GM19035 (cell line): ENCODE data around the gene AKAP13.
A peak's percentile ranks its signal among the peaks of the same experiment; 100 is the strongest.

ENCODE experiments used
- ATAC-seq: cut with Tn5 transposase; IDR thresholded peaks from one replicate; pipeline ENCODE4 v1.9.1; 2021; ENCODE audit not compliant: unreplicated experiment

The AKAP13 gene

DNA sequence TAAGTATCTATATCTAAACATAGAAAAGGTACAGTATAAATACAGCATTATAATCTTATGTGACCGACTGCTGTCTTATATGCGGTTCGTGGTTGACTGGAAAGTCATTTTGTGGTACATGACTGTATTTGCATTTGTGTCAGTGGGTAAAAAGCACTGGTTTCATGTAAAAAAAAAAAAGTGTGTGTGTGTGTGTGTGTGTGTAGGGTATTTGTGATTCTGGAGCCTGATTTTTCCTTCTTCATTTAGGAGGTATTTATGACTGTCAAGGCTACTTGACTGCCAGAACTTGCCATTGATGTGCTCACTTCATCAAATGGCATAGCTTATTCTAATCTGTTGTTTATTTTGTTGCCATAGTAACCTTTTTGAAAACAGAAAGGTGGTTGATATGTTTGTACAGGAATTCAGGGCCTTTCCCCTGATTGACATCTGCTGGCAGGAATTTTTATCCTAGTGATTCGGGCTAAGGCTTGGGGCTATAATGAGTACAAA is 63.2 kb downstream of the AKAP13 start:
- peak; percentile 73 for ATAC-seq

- no peak for ATAC-seq
Observed at GRCh38 chr15:85444122-85444745, 63.8 kb downstream of the AKAP13 start.

DNA sequence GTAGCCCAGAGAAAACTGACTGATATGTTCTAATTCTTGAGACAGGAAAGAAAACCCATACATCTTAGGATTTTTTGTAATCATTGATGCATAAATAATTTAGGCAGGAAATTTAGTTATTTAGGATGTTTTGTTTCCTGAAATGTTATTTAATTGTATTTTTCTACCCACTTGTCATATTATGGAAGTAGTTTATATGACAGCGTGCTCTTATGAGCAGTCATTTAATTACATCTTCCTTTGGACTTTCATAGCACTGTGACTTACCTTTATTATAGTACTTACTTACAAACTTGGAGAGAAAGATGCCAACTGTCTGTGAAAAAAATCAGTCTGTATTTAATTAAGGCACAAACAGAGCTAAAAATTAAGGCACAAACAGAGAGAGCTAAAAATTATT is 65.0 kb downstream of the AKAP13 start:
- no peak for ATAC-seq

DNA sequence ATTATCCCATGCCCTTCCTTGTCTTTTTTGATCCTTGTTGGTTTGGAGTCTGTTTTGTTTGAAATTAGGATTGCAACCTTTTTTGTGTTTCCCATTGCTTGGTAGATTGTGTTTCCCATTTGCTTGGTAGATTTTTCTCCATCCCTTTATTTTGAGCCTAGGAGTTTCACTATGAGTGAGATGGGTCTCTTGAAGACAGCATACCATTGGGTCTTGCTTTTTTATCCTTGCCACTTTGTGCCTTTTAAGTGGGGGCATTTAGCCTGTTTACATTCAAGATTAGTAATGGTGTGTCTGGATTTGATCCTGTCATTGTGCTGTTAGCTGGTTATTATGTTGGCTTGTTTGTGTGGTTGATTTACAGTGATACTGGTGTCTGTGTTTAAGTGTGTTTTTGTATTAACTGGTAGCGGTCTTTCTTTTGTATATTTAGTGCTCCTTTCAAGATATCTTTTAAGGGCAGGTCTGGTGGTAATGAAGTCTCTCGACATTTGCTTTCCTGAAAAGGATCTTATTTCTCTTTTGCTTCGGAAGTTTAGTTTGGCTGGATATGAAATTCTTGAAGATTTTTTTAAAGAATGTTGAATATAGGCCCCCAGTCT is 70.8 kb downstream of the AKAP13 start:
- no peak for ATAC-seq

- no peak for ATAC-seq
Observed at GRCh38 chr15:85452436-85452835, 72.0 kb downstream of the AKAP13 start.

- ATAC-seq: no peak
Observed at GRCh38 chr15:85453144-85453872, 72.9 kb downstream of the AKAP13 start.

- ATAC-seq: no peak
Observed at GRCh38 chr15:85454403-85454802, 74.0 kb downstream of the AKAP13 start.

DNA sequence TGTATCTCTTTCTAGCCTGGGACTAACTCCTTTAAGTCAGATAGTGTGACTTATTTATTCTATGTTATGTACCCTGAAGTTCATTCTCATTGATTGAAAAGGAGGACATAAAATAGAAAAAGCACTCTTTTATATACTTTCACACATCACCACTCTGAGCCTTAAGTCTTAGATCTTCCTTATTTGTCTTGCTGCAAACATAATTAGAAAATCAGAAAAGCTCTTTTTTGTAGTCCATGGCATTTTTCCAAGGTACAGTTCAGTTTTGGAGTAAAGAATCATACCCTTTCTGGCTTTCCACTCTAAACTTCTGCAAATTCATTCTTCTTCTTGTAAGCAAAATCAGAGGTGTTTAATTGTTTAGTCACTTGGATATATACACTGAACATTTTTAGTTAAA is 75.5 kb downstream of the AKAP13 start:
- ATAC-seq: no peak

DNA sequence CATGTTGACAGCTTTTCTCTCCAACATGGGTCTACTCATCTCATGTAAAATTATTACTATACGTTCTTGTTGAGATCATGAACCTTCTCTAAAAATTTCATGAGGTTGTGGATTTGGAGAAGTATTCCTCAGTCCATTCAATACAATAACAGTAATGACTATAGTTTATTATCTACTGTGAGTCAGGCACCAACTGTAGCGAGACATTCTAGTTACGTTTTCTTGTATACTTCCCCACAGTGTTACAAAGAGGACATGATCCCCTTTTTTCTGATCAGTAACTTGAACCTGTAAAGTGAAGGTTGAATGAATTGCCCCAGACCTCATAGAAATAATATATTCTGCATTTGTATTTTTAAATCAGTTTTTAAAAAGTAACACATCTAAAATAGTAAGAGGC is 76.4 kb downstream of the AKAP13 start:
- ATAC-seq: peak; percentile 35

- peak; percentile 90 for ATAC-seq
Observed at GRCh38 chr15:85457392-85457968, 77.1 kb downstream of the AKAP13 start.

- no peak for ATAC-seq
Observed at GRCh38 chr15:85458764-85459163, 78.4 kb downstream of the AKAP13 start.

DNA sequence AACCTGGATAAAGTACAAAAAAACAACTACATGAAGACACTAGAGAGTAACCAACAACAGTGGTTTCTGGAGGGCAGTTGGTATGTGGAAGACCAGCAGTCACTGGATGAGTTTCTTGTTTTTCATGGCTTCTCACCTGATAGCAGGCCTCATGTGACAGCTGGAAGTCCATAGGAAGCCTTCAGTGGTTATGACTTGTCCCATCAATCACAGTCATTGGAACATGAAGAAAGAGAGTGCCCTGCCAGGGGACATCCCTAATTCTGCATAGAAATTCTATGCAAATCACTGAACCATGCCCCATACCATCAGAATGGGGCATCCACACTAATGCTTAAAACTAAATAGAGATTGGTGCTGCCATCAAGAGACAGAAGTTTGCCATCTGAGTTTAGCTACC is 81.6 kb downstream of the AKAP13 start:
- no peak for ATAC-seq

- no peak for ATAC-seq
Observed at GRCh38 chr15:85463276-85463892, 83.0 kb downstream of the AKAP13 start.

DNA sequence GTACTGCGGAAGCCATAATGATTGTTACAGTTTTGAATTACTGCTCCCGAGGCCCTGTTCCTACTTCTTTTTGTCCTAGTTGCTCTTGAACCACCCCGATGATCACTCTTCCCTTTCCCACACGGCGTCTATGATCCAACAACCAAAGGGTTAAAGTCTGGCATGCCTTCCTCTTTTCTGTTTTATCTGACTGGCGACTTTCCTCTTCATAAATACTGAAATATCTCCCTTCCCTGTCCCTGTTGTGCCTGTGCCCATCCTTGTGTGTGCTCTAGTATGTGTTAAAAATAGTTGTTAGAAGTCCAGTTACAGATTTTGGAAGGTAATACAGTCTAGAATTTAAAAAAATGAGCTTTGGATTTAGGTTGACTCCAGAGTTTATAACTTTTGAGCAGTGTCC is 83.6 kb downstream of the AKAP13 start:
- no peak for ATAC-seq

GRCh38 chr15:85464471-85464870 is 84.1 kb downstream of the AKAP13 start:
- ATAC-seq: no peak

- no peak for ATAC-seq
Observed at GRCh38 chr15:85470563-85471271, 90.3 kb downstream of the AKAP13 start.

- ATAC-seq: no peak
Observed at GRCh38 chr15:85472349-85472748, 91.9 kb downstream of the AKAP13 start.

DNA sequence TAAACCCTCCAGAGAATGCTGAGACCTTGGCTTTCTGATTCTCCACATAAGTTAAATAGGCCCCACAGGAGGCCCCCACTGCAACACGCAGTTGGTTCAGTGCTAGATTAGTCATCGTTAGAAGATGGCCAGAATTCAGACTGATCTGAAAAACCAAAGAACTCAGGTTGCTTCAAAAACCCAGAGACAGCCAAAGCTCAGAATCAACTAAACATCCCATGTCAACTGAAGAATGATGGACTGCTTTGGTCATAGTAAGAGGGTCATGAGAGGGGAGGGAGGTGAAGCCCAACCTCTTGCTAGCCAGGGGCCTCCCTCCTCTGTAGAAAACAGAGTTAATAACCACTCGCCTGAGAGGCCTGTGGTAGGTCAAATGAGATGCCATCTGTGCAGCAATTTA is 93.1 kb downstream of the AKAP13 start:
- ATAC-seq: no peak

DNA sequence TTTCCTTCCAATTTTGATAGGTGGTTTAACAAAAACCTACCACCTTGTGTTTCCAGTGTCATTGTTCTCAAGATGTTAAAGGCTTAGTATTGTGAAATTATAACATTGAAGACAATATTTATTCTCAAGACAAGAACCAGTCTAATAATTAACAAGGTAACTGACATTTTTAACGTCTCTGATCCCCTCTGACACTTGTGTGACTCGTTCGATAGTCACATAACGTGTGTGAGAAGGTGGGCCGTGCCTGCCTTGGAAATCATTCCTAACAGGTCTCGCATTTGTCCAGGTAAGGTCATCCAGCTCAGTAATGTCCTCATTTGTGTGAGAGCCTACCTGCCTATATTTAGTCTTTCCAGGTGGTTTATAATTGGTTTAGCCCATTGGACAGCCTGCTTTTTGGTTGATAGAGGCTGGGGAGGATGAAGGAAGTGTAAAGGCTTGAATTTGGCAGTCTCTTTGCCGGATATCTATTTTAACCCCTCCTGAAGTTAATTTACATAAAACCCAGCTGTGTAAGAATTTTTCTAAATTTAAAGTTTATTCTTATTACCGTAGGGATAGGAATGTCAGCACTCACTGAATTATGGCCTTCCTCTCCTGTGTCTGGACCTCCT is 94.4 kb downstream of the AKAP13 start:
- ATAC-seq: peak; percentile 42

DNA sequence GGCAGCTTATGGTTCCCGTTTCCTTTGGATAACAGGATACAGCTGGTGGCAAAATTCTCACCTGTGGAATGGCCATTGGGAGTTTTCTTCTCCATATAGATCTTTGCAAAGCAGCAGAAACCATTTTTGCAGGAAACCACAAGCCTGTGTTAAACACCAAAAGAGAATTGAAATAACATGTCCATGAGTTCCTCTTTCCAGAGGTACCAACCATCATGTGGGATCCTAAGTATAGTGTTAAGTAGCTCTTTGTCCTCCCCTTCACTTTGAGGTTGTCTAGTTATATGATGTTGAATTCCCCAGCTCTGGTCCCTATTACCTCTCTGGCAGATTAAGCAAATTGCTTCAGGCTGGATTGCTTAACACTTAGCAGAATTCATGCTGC is 94.9 kb downstream of the AKAP13 start:
- peak; percentile 52 for ATAC-seq
